Measurements from ENCODE around the gene FRMD4A.

GRCh38 chr10:13717936-13718772 is 612.6 kb downstream of the FRMD4A start:
- TF ChIP-seq, protein P1, sequence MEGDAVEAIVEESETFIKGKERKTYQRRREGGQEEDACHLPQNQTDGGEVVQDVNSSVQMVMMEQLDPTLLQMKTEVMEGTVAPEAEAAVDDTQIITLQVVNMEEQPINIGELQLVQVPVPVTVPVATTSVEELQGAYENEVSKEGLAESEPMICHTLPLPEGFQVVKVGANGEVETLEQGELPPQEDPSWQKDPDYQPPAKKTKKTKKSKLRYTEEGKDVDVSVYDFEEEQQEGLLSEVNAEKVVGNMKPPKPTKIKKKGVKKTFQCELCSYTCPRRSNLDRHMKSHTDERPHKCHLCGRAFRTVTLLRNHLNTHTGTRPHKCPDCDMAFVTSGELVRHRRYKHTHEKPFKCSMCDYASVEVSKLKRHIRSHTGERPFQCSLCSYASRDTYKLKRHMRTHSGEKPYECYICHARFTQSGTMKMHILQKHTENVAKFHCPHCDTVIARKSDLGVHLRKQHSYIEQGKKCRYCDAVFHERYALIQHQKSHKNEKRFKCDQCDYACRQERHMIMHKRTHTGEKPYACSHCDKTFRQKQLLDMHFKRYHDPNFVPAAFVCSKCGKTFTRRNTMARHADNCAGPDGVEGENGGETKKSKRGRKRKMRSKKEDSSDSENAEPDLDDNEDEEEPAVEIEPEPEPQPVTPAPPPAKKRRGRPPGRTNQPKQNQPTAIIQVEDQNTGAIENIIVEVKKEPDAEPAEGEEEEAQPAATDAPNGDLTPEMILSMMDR (IDR thresholded peaks at IDR 0.05; ENCODE audit: low read length), result no peak
- TF ChIP-seq EZH2phosphoT487 (IDR thresholded peaks at IDR 0.05; ENCODE audit: low read length), result no peak
- TF ChIP-seq EZH2 (optimal IDR thresholded peaks at IDR 0.05; ENCODE audit: low read depth, low read length), result no peak

Measured in MM.1S (cell line).